T-helper 17 cell (primary cell): Measurements from ENCODE around the gene AGTPBP1. TPM values are rescaled to one million over a fixed set of nuclear protein-coding genes. Genes with fewer than 3 reads are reported as not detected.

Source experiments
- ATAC-seq: fragments of 150-1000 bp; cut with Tn5 transposase; 2 replicates; pipeline ENCODE4 v1.10.0; 2021; ENCODE audit warnings: mild to moderate bottlenecking, moderate library complexity
- DNase-seq, 3 donors: peaks; one replicate each; pipeline versions ENCODE4 v3.0.0 to v3.0.0-alpha.2; 2020 to 2021
- H3K9me3 ChIP-seq: one replicate; pipeline ENCODE4 v1.7.0; 2013; ENCODE audit warnings: low read length, mild to moderate bottlenecking; ENCODE audit not compliant: control insufficient read depth, poor library complexity, severe bottlenecking
- H3K27ac Mint-ChIP-seq: one replicate; pipeline ENCODE4 v1.8.0; 2022; ENCODE audit warnings: mild to moderate bottlenecking, moderate library complexity, mixed read lengths
- H3K27me3 Mint-ChIP-seq: one replicate; pipeline ENCODE4 v1.8.0; 2022; ENCODE audit warnings: mixed read lengths
- H3K36me3 Mint-ChIP-seq: one replicate; pipeline ENCODE4 v1.8.0; 2022; ENCODE audit warnings: low read depth, mixed read lengths
- H3K4me1 Mint-ChIP-seq: one replicate; pipeline ENCODE4 v1.8.0; 2022; ENCODE audit warnings: mild to moderate bottlenecking, mixed read lengths
- H3K4me3 Mint-ChIP-seq: one replicate; pipeline ENCODE4 v1.8.0; 2022; ENCODE audit warnings: mild to moderate bottlenecking, moderate library complexity, mixed read lengths
- total RNA-seq, 4 donors: library from RNA in 2 of 4; stranded (reverse) in 2 of 4; gene quantifications; one replicate each; pipeline ENCODE4 v1.2.3 and lab custom pipeline; 2022 to 2026

The AGTPBP1 gene
- total RNA-seq, 2 donors from 2014 or later = 51.8 to 62.4 TPM

DNA sequence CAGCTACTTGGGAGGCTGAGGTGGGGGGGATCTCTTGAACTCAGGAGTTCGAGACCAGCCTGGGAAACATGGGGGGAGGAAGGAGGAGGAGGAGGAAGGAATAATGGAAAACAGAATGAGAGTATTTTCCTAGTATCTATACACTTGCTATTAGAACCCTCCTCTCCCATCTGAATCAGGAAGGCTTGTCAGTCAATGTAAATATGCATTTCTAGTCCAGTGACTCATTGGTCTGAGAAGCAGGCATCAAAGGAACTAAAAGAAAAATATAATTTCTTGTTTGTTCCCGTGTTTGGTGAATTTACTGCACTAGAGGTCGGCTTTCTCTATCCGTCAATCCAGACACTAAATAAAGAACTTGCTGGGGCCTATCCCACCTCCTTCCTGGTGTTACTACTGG lies 88.6 kb downstream of the AGTPBP1 start:
- Mint-ChIP-seq H3K27me3 (no peaks in the 10 kb centered on the region), H3K27ac (no peak overlapping the region), H3K36me3 (peaks cover 8% of the 10 kb centered on the region), H3K4me1 (no peaks in the 10 kb centered on the region), H3K4me3 (no peak overlapping the region)
- no peak for ATAC-seq
- no peaks in the 10 kb centered on the region for H3K9me3 ChIP-seq
- DNase-seq = no peak

DNA sequence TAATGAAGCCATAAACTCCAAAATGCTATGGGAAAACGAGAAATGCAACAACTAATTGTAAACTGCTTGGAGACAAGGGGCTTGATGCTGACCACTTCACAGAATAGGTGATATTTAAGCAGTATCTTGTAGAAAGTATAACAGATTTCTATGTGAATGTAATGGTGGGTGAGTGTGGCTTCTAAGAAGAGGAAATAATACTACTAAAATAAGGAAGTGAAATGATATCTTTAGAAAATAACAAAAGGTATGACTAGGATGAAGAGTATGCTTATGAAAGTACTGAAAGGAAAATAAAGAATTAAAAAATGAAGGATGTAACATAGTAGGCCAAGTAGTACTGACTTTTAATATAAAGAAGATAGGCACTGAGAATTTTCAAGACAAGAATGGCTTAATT lies 94.2 kb downstream of the AGTPBP1 start:
- peaks cover 12% of the 10 kb centered on the region for H3K4me1 Mint-ChIP-seq
- no peaks in the 10 kb centered on the region for H3K27me3 Mint-ChIP-seq
- ATAC-seq = no peak
- no peaks in the 10 kb centered on the region for H3K9me3 ChIP-seq
- DNase-seq = no peak
- peak overlapping the region; percentile 47 for H3K27ac Mint-ChIP-seq
- peaks cover 9% of the 10 kb centered on the region for H3K36me3 Mint-ChIP-seq
- no peak overlapping the region for H3K4me3 Mint-ChIP-seq

DNA sequence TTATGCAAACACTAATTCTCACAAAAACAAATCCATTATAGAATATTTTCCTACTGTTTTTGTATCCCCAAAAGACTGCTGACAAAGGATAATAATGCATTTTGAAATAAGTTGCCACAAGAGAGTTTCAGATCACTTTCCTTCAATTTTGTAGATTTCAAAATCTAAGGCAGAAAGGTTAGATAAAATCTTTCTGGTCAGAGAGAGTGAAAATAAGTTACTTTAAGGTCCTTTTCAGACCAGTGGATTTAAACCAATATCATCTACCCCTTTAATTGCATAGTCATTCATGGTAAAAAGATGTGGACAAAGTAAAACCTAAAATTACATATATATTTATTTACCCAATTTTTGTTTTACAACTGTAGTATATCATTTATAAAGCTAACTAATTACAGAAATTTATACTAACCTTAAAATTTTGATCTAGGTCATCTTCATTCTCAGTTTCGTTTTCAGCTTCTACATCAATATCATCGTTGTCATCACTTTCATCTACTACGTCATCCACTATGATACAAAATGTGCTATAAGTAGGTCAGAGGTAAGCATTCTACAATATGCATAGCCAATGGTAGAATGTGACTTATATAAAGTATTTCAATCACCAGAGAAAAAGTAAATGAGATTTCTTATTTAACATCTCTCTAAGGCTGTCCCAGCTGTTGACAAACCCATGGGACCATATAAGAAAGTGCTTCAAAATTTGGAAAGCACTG lies 95.7 kb downstream of the AGTPBP1 start:
- H3K4me1 Mint-ChIP-seq = peaks cover 12% of the 10 kb centered on the region
- DNase-seq (no peak), ATAC-seq (peak; percentile 94)
- no peaks in the 10 kb centered on the region for H3K9me3 ChIP-seq
- no peaks in the 10 kb centered on the region for H3K27me3 Mint-ChIP-seq
- H3K4me3 Mint-ChIP-seq = no peak overlapping the region
- peak overlapping the region; percentile 87 for H3K27ac Mint-ChIP-seq
- peaks cover 11% of the 10 kb centered on the region for H3K36me3 Mint-ChIP-seq

DNA sequence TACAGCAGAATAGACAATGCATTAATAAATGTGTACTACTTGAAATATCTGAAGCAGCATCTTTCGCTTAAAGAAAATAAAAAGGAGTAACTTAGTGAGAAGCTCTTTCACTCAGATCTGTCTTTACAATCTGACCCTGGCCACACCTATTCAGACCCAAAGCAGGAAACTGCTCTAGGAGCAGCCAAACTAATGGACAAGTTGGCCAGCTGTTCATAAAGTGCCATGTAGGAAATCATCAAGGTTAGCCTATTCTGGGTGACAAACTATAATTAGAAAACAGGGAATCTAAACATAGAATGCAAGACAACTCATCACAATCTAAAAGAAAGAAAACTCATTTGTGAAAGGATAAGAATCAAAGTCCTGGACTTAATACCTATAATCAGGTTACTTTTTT lies 101.3 kb downstream of the AGTPBP1 start:
- no peak overlapping the region for H3K27ac Mint-ChIP-seq
- ATAC-seq (no peak), DNase-seq (no peak)
- peaks cover 7% of the 10 kb centered on the region for H3K36me3 Mint-ChIP-seq
- H3K4me3 Mint-ChIP-seq = no peak overlapping the region
- H3K9me3 ChIP-seq = no peaks in the 10 kb centered on the region
- peaks cover 8% of the 10 kb centered on the region for H3K4me1 Mint-ChIP-seq
- H3K27me3 Mint-ChIP-seq = no peaks in the 10 kb centered on the region

DNA sequence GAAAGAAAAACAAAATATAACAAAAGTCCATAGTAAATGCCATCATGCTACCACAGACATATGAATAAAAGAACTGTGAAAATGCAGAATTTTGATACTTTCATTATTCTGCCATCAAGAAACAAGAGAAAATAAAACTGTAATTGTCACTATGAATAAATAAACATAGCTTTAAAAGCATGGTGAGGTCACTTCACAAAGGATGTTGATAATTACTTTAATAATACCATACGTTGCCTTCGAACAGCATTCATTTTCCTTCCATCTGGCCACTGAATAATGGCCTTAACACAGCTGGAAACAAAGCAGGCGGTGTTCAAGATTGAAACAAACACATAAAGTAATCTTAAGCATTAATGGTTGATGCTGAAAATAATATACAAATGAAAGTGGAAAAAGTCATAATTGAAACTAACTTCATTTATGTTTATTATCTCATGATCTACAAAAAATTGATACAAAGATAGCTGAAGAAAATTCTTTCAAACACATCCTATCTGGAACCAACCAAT lies 102.0 kb downstream of the AGTPBP1 start:
- peaks cover 7% of the 10 kb centered on the region for H3K36me3 Mint-ChIP-seq
- no peak overlapping the region for H3K4me3 Mint-ChIP-seq
- DNase-seq = no peak
- ATAC-seq = no peak
- no peaks in the 10 kb centered on the region for H3K27me3 Mint-ChIP-seq
- no peak overlapping the region for H3K27ac Mint-ChIP-seq
- H3K9me3 ChIP-seq = no peaks in the 10 kb centered on the region
- peaks cover 8% of the 10 kb centered on the region for H3K4me1 Mint-ChIP-seq

DNA sequence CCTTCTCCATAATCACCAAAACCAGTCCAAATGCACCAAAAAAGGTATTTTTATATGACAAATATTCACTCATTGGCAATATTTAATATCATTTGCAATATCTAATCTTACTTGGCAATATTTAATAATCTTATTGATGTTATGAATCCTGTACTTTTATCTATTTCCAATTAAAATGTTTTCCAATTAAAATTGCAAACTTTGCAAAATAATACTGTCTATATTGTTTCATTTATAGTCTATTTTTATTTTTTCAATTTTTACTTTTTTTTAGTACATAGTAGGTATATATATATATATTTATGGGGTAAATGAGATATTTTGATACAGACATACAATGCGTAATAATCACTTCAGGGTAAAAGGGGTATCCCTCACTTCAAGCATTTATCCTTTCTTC lies 109.9 kb downstream of the AGTPBP1 start:
- Mint-ChIP-seq H3K27me3 (no peaks in the 10 kb centered on the region), H3K27ac (no peak overlapping the region), H3K4me3 (no peak overlapping the region), H3K4me1 (peaks cover 12% of the 10 kb centered on the region), H3K36me3 (peaks cover 5% of the 10 kb centered on the region)
- no peaks in the 10 kb centered on the region for H3K9me3 ChIP-seq
- DNase-seq (no peak), ATAC-seq (no peak)

DNA sequence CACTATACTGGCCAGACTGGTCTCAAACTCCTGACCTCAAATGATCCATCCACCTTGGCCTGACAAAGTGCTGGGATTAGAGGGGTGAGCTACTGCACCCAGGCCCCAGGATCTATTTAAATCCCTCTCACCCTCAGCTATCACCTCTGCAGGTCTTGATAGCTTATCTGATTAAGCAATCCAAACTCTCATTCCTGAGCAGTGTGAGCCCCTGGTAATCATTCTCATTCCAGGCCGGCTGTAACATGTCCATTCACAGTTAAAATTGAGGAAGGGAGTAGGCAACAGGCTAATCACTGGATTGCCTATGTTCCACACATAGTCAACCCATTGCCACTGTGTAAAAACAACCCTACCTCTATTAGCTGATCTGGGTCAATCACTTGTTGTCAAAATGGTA lies 111.1 kb downstream of the AGTPBP1 start:
- Mint-ChIP-seq H3K27me3 (no peaks in the 10 kb centered on the region), H3K4me3 (no peak overlapping the region), H3K4me1 (peaks cover 10% of the 10 kb centered on the region), H3K27ac (no peak overlapping the region), H3K36me3 (peaks cover 2% of the 10 kb centered on the region)
- ATAC-seq (no peak), DNase-seq (no peak)
- H3K9me3 ChIP-seq = no peaks in the 10 kb centered on the region

DNA sequence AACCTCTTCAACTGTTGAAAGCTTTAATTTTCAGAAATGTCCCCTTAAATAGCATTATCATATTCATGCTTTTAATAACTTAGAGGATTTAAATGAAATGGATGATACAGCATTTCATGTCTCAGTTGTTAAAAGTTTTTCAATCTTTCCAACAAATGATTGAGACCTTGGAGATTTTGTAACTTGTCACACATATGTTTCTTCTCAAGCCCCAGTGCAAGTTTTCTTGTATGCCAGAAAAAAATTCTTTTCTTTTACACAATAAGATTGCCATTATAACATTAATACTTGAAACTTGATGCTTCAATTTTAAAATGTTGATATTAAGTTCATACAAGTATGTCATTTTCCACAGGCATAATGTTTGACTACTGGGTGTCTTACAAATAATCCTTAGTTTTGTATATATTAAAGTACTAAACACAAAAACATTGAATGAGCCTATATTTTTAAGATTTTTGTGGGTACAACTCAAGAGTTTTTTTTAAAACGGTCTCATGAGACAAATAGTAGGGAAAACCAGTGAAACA lies 124.5 kb downstream of the AGTPBP1 start:
- Mint-ChIP-seq H3K4me3 (no peak overlapping the region), H3K36me3 (peaks cover 3% of the 10 kb centered on the region), H3K4me1 (peaks cover 4% of the 10 kb centered on the region), H3K27me3 (no peaks in the 10 kb centered on the region), H3K27ac (no peak overlapping the region)
- H3K9me3 ChIP-seq = no peaks in the 10 kb centered on the region
- DNase-seq (no peak), ATAC-seq (no peak)

DNA sequence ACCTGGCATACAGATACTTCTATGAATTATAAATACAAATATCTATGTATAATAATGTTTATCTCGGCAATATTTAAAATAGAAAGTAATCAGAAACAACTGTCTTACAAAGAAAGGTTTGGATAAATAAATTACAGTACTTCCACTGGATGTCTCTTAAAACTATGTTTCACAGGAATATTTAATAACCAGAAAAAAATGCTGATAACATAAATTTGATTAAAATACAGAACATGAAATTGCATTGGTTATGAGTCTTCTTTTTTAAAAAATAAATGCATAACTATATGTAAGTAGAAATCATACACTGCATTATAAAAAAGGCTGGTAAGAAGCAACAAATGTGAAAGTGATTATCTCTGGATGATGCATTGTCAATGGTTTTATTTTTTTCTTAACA lies 126.0 kb downstream of the AGTPBP1 start:
- Mint-ChIP-seq H3K27me3 (no peaks in the 10 kb centered on the region), H3K4me3 (no peak overlapping the region), H3K27ac (no peak overlapping the region), H3K4me1 (peaks cover 2% of the 10 kb centered on the region), H3K36me3 (peaks cover 3% of the 10 kb centered on the region)
- DNase-seq (no peak), ATAC-seq (no peak)
- H3K9me3 ChIP-seq = no peaks in the 10 kb centered on the region

DNA sequence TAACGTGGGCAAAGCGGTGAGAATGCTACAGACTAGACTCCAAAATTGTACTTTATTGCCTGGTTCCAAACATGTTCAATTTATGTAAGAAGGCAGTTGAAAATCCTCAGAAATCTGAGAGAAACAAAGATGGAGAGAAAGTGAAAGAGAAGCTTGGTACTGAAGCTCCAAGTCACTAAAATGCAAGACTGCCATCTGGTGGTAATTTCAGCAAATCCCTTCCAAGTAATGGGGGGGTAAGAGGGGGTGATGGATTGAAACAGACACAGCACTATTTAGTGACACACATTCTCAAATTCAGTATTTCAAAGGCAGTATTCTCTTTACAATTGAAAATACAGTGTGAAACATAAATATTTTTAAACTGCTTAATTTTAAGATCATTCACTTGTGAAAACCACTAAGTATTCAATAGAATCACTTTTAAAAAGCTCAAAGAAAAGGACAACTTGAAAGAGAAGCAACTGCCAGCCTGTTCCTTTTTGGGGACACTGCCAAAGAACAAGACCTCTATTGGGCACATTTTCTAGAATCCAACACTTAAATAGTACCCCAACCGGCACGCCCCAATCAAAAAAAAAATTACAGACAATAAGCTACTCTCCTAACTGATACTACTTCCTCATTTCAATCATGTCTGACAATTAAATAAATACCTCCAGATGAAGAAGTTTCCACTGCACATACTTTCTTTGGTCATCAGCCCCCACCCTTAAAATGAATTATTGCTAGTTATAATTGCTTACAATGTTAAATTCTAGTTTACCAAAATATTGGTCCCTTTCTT lies 131.5 kb downstream of the AGTPBP1 start:
- H3K4me3 Mint-ChIP-seq = peak overlapping the region; percentile 52
- peaks cover 8% of the 10 kb centered on the region for H3K4me1 Mint-ChIP-seq
- DNase-seq (no peak), ATAC-seq (peak; percentile 95)
- H3K27me3 Mint-ChIP-seq = no peaks in the 10 kb centered on the region
- H3K9me3 ChIP-seq = no peaks in the 10 kb centered on the region
- peak overlapping the region; percentile 85 for H3K27ac Mint-ChIP-seq
- peaks cover 3% of the 10 kb centered on the region for H3K36me3 Mint-ChIP-seq

DNA sequence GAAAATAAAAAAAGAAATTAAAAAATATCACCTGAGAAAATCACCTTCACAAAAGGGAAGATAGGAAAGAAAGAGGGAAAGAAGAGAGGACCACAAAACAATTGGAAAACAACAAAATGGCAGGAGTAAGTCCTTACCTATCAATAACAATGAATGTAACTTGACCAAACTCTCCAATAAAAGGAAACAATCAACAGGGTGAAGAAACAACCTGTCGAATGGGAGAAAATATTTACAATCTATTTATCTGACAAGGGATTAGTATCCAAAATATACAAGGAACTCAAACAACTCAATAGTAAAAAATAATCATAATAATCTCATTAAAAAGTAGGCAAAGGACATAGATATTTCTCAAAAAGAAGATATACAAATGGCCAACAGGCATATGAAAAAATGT lies 135.8 kb downstream of the AGTPBP1 start:
- Mint-ChIP-seq H3K36me3 (peaks cover 17% of the 10 kb centered on the region), H3K4me3 (no peak overlapping the region), H3K4me1 (peaks cover 32% of the 10 kb centered on the region), H3K27me3 (no peaks in the 10 kb centered on the region), H3K27ac (no peak overlapping the region)
- no peaks in the 10 kb centered on the region for H3K9me3 ChIP-seq
- DNase-seq = no peak
- ATAC-seq = no peak

DNA sequence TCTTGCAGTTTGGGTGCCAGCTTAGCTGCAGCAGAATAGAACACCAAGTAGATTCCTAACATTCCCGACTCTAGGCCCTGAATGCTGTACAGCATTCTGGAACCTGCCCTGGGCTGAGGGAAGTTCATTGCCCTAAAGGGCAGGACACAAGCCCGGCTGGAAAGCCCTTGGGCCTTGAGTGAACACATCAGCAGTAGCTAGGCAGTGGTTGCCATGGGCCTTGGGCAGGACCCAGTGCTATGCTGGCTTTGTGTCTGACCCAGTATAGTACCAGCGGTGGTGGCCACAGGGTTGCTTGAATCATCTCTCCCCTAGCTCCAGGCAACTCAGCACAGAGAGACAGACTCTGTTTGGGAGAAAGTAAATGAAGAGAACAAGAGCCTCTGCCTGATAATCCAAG lies 137.8 kb downstream of the AGTPBP1 start:
- ATAC-seq (no peak), DNase-seq (no peak)
- Mint-ChIP-seq H3K36me3 (peaks cover 21% of the 10 kb centered on the region), H3K27me3 (no peaks in the 10 kb centered on the region), H3K27ac (no peak overlapping the region), H3K4me1 (peaks cover 35% of the 10 kb centered on the region), H3K4me3 (no peak overlapping the region)
- no peaks in the 10 kb centered on the region for H3K9me3 ChIP-seq

DNA sequence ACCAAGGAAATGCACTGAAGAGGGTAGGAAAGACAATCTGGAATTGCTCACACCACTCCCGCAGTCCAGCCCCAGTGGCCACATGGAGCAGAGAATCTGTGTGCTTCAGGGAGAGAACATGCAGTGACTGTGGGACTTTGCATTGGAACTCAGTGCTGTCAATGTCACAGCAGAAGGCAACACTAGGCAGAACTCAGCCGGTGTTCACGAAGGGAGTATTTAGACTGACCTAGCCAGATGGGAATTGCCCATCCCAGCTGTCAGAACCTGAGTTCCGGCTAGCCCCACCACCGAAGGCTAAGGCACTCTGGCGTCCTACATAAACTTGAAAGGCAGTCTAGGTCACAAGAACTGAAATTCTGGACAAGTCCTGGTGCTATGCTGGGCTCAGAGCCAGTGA lies 139.0 kb downstream of the AGTPBP1 start:
- Mint-ChIP-seq H3K4me3 (no peak overlapping the region), H3K27ac (no peak overlapping the region), H3K36me3 (peaks cover 20% of the 10 kb centered on the region), H3K4me1 (peaks cover 31% of the 10 kb centered on the region), H3K27me3 (no peaks in the 10 kb centered on the region)
- ATAC-seq = no peak
- DNase-seq = no peak
- H3K9me3 ChIP-seq = no peaks in the 10 kb centered on the region
